GM21723 (cell line): ENCODE data around the gene BMP5.

Source experiments
- ATAC-seq: cut with Tn5 transposase; IDR thresholded peaks from one replicate; pipeline ENCODE4 v1.9.1; 2021; ENCODE audit warnings: mild to moderate bottlenecking, moderate library complexity; ENCODE audit not compliant: unreplicated experiment

Gene BMP5

DNA sequence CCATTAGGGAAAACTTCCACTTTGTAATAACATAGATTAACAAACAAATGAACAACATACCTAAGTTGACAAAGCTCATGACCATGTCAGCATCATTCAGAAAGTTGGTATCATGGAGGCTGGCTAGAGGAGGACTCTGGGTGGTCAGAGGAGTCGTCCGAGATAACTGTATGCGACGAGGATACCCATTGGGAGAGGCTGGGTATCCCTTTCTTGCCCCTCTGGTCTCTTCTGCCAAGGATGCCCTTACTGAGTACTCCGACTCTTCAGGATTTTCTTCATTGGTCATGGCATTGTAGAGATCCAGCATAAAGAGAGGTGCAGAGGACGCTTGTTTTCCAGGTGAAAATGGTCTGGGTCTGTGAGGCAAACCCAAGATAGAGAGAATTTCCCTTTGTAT lies 1.1 kb downstream of the BMP5 start:
- no peak for ATAC-seq

DNA sequence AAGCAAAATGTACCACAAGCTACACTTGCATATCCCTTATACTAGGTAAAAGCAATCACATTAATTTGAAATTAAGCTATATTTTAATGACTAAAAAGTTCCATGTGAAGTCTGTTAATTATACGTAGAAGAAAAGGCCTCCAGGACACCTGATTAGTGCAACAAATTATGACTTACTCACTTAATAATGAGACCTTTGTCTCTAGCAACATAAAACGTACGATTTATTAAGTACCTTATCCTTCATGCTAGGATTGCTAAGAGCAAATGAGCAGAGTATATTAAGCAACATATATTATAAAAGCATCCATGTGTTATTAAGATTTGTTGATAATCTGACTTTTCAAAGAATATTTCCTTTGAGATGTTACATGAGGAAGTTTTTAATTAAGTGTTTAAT lies 2.5 kb downstream of the BMP5 start:
- ATAC-seq = no peak

DNA sequence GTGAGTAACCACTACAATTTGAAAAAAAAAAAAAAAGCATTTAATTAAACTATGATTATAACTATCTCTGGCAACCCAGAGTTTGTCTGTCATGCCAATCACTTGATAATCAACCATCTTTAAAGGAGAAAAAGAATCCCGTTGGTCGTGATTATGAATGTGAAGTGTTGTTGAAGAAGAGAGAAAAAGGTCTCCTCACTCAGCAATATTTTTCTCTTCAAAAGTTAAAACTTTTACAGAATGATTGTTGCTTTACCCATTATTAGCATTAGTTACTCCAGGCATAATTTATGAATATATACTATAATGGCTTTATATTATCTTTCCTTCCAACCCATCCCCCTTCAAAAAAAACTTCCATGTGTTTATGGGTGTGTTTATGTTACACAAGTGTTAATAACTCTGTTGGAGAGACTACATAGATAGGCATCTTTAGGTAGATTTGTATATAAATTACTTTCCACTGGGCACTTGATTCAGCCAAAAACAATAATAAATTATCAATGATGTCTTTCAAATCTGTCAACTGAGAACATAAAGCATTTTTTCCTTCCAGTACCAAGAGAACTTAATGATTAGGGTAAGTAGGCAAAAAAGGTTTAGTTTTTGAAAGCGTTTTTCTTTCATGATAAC lies 5.1 kb downstream of the BMP5 start:
- no peak for ATAC-seq

DNA sequence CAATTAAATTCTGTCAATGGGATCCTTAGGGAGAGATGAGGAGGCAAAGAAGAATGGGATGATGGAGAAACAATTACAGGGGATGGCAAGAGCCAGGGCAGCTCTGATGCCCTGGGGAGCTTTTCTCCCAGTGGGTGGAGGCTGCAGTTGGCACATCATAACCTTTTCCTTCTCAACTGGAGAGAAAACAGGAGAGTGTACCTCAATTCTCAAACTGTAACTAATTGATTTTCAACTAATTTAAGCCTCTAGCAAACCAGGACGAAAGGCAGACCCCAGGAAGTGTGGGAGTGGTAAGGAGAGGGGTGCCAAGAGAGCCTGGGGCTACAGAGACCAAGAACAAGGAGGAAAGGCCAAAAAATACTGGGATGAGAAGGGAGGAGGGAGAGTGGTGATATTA lies 5.7 kb downstream of the BMP5 start:
- ATAC-seq = no peak

DNA sequence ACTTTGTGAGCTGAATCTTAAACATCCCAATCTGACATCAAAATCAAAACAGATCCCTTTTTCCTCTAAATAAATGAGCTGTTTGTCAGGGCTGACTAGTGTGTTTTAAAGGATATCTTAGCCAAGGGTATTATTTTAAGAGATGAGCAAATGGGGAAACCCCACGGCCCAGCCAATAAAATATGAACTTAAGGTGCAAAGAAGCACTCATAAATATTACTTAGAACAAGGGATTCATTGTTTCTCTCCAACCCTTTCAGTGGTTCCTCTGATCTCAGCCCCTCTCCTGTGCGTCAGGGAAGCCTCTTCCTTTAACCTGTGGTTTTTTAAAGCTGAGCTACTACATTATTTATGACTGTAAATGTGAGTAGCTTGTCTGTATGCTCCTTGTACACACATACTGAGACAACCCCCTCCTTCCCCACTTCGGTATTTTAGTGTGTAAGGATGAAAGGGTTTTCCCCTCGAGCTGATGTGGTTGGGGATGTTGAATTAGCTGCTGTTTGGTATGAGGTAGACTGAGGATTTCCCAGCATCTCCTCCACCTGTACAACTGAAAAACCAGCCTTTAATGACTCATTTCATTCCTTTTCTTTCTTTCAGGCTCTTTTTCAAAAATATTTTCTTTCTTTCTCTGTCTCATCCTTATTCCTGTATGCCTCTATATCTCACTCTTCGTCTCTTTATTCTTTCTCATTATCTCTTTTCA lies 6.5 kb downstream of the BMP5 start:
- ATAC-seq = peak; percentile 92

DNA sequence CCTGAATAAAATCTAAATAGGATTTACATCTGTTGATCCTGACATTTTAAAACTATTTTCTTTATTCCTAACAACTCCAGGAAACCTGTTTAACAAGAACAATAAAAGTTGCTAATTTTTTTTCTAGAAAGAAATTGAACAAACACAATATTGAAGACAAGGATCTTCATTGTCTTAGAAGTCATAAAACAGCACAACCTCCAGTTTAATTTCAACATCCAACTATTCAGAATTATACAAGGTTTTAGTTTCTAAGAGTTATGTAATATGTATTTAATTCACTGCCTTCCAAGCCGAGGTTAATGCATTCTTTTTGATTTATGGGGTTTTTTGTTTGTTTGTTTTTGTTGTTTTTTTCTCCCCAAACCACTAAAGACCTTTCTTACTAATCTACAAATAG lies 7.2 kb downstream of the BMP5 start:
- ATAC-seq = no peak

DNA sequence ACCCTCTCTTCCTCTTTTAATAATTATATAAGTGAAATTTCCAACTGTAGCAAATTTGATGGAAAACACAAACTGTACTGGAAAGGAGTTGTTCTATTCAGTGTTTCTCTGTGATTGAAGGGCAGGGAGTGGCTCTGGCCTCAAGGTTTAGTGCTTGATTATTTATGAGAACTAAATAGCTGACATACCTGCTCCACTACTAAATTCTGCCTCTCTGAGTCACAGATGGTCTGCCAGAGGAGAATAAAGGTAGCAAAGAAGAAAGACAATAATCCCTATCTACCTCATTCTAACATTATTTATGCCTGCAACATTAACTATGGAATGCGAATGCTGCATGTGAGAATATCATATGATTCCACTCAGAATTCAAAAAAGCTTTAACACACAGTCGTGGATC lies 9.3 kb downstream of the BMP5 start:
- no peak for ATAC-seq

DNA sequence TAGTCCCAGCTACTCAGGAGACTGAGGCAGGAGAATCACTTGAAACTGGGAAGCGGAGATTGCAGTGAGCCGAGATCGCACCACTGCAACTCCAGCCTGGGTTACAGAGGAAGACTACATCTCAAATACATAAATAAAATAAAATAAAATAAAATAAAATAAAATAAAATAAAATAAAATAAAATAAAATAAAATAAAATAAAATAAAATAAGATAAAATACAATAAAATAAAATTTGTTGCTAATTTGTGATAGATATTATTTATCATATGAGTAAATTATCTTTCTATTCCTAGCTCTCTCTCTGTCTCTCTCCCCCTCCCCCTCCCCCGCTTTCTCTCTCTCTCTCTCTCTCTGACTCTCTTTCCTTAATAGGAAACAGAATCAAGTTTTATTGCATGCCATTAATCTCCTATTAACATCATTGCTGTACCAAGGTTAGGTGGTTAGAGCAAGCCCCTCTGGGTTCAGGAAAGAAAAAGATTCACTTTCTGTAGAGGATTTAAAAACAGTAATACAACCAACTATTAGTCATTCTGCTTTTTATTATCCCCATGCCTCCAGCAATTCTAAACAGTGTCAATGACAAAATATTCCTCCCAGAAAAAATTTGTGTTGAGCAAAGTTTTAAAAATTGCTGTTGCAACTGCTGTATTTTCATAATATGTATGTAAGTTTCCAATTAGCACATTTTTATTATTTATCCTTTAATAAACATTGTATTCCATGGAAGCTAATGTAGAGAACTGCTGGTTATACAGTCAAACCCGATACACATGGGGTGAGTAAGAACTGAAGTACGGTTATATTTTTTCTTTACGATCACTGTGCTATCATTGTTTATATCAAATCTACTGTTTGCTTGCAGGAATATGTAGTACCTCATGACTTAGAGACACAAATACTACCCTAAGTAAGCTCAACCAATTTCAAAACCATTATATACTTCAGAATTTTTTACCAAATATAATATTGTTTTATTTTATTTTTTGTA lies 22.1 kb downstream of the BMP5 start:
- ATAC-seq = no peak

DNA sequence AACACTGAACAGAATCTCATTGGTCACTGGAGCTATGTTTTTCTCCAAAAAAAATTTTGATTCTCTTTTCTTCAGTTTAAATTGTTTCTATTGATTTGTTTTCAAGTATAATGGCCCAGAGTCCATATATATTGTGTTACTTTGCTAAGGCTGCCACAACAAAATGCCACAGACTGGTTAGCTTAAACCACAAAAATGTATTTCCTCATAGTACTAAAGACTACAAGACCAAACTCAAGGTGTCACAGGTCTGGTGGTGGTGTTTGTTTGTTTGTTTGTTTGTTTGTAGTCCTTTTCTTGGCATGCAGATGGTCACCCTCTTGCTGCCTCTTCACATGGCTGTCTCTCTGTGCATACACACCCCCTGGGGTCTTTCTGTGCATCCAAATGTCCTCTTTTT lies 34.0 kb downstream of the BMP5 start:
- ATAC-seq = no peak

DNA sequence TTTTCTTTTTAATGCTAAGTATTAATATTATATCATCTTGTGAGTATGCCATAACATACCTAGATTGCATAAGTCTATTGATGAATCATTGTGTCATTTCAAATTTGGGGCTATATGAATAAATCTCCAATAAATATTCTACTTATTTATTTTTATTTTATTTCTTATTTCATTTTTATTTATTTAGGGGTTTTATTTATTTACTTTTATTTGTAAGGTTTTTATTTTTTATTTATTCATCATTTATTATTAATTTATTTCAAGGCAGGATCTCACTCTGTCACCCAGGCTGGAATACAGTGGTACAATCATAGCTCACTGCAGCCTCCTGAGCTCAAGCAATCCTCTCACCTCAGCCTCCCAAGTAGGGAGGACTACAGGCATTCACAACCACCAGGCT lies 36.3 kb downstream of the BMP5 start:
- ATAC-seq = no peak

DNA sequence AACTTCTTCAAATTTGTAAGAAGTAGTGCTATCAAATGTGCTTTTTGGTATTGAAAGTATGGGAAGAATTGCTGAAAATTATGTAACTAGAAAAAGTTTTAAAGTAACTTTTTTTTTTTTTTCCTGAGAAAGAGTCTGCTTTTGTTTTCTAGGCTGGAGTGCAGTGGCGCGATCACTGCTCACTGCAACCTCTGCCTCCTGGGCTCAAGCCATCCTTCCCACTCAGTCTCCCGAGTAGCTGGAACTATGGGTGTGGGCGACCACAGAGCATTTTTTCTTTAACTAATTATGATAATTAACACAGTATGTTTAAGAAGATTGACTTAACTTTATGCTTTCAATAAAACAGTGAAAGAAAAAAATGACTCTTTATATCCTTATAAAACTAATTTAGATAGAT lies 38.4 kb downstream of the BMP5 start:
- ATAC-seq = no peak

DNA sequence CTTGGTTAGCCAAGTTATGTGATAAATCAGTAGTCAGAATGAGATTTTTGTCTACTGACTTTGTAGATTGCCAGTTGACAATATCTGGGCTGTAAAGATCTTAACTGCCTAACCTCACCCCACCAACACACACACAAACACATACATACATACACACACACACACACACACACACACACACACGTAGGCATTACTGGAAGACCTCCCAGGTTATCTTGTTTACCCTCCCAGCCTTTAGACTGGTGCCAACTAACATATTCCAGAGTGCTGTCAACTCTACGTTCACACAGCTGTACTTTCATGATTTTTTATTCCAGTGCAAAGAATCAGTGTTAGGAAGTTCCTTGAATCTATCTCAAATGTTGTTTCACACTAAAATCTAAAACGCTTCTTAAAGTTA lies 38.9 kb downstream of the BMP5 start:
- ATAC-seq = no peak

DNA sequence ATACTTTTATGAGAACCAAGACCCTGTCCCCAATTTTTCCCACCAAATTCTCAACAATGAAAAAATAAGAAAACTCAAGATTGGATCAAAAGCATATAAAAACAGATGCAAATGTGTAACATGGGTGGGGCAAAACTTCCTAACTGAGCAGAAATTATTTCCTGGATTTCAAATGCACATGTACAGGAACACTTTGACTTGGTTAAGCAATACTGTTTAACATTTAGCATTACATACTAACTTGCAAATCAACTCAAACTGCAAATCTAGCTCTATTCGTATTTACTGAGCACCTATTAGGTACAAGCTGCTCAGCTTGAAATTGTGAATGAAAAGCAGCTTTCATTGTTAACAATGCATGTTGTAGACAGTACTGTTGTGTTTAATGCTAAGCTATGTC lies 40.2 kb downstream of the BMP5 start:
- ATAC-seq = no peak

DNA sequence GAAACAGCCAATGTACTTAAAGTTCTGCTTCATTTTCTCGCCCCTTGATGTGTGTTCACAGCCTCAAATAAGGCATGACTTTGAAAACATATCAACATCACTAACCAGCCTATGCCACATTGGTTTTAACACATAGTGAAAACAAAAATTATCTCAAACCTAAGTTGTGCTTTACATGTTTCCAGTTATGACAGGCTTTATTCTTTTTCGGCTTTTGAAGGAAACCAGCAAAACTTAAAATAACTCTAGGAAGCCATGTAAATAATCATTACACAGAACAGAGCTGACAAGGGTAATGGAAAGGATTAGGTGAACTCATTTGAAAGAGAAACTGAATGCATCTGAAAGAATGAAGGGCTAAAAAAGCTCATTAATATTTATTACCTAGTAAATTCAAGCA lies 42.1 kb downstream of the BMP5 start:
- ATAC-seq = no peak

DNA sequence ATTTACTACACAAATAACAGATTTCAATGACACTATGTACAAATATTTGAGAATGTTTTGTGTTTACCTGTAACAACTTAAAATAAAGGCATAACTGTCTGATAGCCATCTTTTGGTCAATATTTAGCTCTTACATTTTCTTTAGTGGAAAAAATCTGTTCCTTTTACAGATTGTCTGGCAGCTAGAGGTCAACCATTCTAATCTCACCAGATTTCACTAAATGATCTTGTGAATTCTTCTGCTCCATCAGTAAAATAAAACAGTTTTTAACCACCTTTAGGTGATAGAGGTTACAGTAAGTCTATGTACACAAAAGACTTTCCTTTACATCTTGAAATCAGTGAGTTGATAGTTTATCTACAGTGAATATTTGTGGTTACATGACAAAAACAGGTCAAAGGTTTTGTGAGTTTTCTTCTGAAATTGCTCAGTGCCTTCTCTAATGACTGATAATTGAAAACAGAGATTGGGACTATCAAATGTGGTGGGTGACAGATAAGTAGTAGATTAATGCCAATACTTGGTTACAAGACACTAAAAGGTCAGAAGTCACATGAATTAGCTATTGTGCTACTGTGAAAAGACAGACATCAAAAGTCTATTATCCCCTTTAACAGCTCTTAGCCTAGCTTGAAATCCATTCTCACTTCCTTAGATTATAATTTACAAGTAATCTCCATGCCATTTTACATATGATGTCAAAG lies 47.4 kb downstream of the BMP5 start:
- ATAC-seq = no peak

DNA sequence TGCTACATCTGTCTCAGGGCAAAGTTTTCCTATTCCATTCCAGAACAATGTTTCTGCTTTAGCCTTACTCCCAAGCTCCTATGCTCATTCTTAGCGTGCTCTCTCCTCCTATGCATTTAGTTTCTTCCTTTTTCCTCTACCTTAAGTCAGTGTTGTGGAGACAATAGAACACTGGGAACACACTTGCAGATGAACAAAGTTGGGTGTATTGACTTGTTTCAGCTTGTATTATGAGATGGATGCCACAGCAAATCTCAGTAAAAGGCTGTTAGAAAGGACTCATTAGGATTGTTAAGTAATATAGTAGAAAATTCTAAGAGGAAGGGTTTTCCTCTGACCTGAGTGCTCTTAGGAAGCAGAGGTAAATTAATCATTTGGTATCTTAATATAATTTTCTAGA lies 48.4 kb downstream of the BMP5 start:
- ATAC-seq = no peak

DNA sequence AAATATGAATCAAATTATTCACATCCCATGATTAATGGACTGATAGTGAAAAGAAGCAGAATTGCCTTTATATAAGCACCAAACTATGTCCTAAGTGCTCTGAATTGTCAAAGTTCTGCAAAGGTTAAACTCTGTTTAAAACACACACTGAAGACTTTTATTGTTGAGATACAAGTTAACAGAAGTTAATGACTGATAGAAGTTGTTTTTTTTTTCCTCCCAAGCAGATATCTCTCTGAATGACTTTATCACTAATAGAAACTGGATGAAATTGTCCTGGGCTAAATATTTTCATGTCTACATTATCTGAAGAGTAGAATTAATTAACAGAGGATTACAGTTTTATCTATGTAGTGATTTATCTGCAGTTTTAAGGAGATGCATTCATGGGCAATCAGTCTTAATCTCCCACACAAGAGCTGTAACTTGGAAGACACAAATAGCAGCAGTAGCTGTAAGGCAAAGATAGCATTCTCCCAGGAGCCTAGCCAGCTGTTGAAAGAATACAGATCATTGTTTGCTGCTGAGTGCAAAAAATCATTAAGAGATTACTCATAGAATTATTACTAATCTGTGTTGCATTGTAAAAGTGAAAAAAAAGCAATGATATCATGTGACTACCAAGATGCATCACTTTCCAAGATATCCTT lies 49.9 kb downstream of the BMP5 start:
- ATAC-seq = no peak

DNA sequence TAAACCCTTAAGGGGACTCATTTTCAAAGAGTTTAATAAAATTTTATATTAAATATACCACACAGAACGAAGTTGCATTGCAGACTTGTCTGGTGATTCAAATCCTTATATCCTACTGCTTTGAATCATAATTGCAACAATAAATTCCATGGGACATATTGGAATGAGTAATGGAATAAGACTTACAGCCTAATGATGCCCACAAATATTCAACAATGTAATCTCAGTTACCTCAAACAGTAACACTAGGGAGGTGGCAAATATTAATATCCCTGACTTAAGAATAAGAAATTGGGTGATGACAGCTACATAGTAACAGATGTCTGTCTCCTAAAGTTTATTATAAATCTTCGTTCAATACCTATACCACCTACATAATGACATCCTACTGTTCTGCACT lies 52.6 kb downstream of the BMP5 start:
- ATAC-seq = no peak

DNA sequence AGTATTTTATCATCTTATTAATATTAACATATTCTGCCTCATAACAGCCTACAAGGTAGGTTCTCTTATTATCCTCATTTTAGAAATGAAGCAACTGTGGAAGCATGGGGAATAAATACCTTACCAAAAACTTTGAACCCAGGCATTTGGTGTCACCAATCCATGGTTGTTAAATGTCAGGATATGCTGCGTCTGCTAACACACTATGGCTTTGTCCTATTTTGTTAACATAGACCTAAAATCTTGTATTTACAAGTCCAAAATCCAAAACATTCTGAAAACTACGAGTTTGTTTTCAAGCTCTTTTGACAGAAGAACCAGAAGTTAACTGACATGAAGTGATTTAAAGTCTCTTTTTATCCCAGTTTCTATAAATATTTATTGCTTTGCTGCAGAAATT lies 53.4 kb downstream of the BMP5 start:
- ATAC-seq = no peak

DNA sequence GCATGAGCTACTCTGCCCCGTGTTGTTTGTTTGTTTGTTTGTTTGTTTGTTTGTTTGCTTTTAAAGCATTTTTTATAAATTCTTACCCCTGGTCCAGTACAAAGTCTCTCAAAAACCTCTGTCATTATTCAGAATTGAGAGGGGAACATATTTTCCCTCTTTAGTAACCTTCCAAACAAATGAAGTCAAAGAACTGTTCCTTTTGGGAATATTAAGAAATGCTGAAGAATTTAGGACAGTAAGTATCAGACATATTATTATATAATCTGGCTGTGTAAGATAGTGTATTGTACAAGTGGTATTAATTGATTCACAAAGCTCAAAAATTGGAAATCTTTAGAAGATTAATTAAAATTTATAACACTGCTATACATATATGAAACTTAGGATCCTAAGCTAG lies 54.7 kb downstream of the BMP5 start:
- no peak for ATAC-seq

DNA sequence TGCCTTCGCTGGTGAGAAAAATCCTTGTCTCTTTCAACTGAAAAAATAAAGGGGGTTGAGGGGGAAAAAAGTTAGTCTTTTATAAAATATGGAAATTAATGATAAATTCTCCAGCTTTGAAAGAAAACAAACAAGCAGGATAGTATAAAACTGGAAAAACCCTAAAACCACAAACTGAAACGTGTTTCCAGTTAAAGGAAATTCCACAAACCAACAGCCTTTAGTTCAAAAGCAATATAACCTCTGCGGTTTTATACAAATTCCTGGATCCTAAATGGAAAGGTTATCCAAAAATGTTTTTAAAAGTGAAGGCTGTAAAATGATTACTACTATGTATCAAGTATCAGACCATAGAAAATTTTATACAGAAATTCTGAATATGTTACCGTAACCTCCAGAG lies 55.6 kb downstream of the BMP5 start:
- no peak for ATAC-seq
